HEK293 (cell line): ENCODE data around the gene ATP13A2.
A peak's percentile ranks its signal among the peaks of the same experiment; 100 is the strongest.
"Not testable (repeated sequence)": the region's sequence is repeated elsewhere in the genome, so short reads cannot be mapped to it uniquely, and the experiment has no call there.

ENCODE experiments used
- CTCF ChIA-PET: fragments of 350-600 bp; formaldehyde crosslinking; extraction: SDS; loops from one replicate; lab custom pipeline; 2021; ENCODE audit warnings: antibody characterized with exemption; lab: Yijun Ruan, JAX
- POLR2A ChIA-PET: fragments of 300-600 bp; formaldehyde crosslinking; extraction: SDS; loops from one replicate; lab custom pipeline; 2020; ENCODE audit warnings: antibody characterized with exemption, inconsistent platforms; lab: Yijun Ruan, JAX
- H3K27ac ChIP-seq: fragments of 200-500 bp; sonication (Bioruptor generic); 2 replicates; pipeline ENCODE4 v1.5.1; 2014; ENCODE audit warnings: low read depth, low read length, control low read depth, inconsistent platforms; ENCODE audit errors: extremely low read depth
- H3K36me3 ChIP-seq, 2 experiments: fragments of 200-500 bp in 1 of 2; sonication (Bioruptor generic) in 1 of 2; 1 replicate in 1 of 2; 2 replicates in 1 of 2; pipeline ENCODE4 v1.5.1; 2014 to 2017; ENCODE audit warnings: inconsistent platforms in 2 of 2, low read length in 2 of 2; ENCODE audit not compliant: control insufficient read depth in 2 of 2, insufficient read depth in 1 of 2
- H3K4me1 ChIP-seq: fragments of 200-500 bp; sonication (Bioruptor generic); 2 replicates; pipeline ENCODE4 v1.5.1; 2014; ENCODE audit warnings: mild to moderate bottlenecking, low read length, inconsistent platforms; ENCODE audit not compliant: control insufficient read depth, insufficient read depth
- H3K4me3 ChIP-seq: 2 replicates; pipeline ENCODE4 v1.5.1; 2011; ENCODE audit warnings: low read depth, mild to moderate bottlenecking, control low read depth, low read length, moderate library complexity
- H3K9me3 ChIP-seq: fragments of 200-500 bp; sonication (Bioruptor generic); 2 replicates; pipeline ENCODE4 v1.5.1; 2014; ENCODE audit warnings: low read depth, low read length, inconsistent platforms; ENCODE audit not compliant: control insufficient read depth, insufficient read depth
- BCL11B ChIP-seq: fragments of 450-650 bp; formaldehyde crosslinking; IDR thresholded peaks from 2 replicates; pipeline ENCODE4 v1.5.1; 2016; ENCODE audit warnings: low read depth, missing biosample characterization, missing genetic modification characterization
- HOXA7 ChIP-seq: sonication (generic); formaldehyde crosslinking; IDR thresholded peaks from 2 replicates; pipeline ENCODE4 v1.8.1; 2022; ENCODE audit warnings: missing genetic modification reagents, borderline replicate concordance
- KLF16 ChIP-seq: fragments of 450-650 bp; formaldehyde crosslinking; IDR thresholded peaks from 2 replicates; pipeline ENCODE4 v1.5.1; 2017; ENCODE audit warnings: missing biosample characterization, missing genetic modification characterization
- MYNN ChIP-seq: fragments of 450-650 bp; formaldehyde crosslinking; IDR thresholded peaks from 2 replicates; pipeline ENCODE4 v1.5.1; 2016; ENCODE audit warnings: missing biosample characterization, missing genetic modification characterization, borderline replicate concordance
- SALL2 ChIP-seq: fragments of 450-650 bp; formaldehyde crosslinking; IDR thresholded peaks from 2 replicates; pipeline ENCODE4 v1.5.0; 2017; ENCODE audit warnings: missing biosample characterization, mild to moderate bottlenecking, missing genetic modification characterization, borderline replicate concordance
- TRIM28 ChIP-seq: IDR thresholded peaks from 2 replicates; pipeline ENCODE4 v1.6.1; 2011; ENCODE audit warnings: low read length, control low read depth, borderline replicate concordance
- ZBTB1 ChIP-seq: fragments of 450-650 bp; formaldehyde crosslinking; IDR thresholded peaks from 2 replicates; pipeline ENCODE4 v1.5.1; 2016; ENCODE audit warnings: missing biosample characterization, missing genetic modification characterization
- ZNF146 ChIP-seq: fragments of 450-650 bp; formaldehyde crosslinking; IDR thresholded peaks from 2 replicates; pipeline ENCODE4 v1.5.1; 2016; ENCODE audit warnings: missing biosample characterization, missing genetic modification characterization
- ZNF174 ChIP-seq: fragments of 450-650 bp; formaldehyde crosslinking; IDR thresholded peaks from 2 replicates; pipeline ENCODE4 v1.5.0; 2017; ENCODE audit warnings: missing biosample characterization, mild to moderate bottlenecking, missing genetic modification characterization
- ZNF202 ChIP-seq: fragments of 450-650 bp; formaldehyde crosslinking; IDR thresholded peaks from 2 replicates; pipeline ENCODE4 v1.5.1; 2016; ENCODE audit warnings: missing biosample characterization, missing genetic modification characterization, borderline replicate concordance
- ZNF426 ChIP-seq: fragments of 450-650 bp; formaldehyde crosslinking; IDR thresholded peaks from 2 replicates; pipeline ENCODE4 v1.5.1; 2017; ENCODE audit warnings: missing biosample characterization, missing genetic modification characterization, mild to moderate bottlenecking, inconsistent platforms, moderate library complexity
- ZNF571 ChIP-seq: fragments of 450-650 bp; formaldehyde crosslinking; IDR thresholded peaks from 2 replicates; pipeline ENCODE4 v1.5.0; 2017; ENCODE audit warnings: missing biosample characterization, missing genetic modification characterization
- ZNF600 ChIP-seq: fragments of 450-650 bp; formaldehyde crosslinking; IDR thresholded peaks from 2 replicates; pipeline ENCODE4 v1.5.1; 2016; ENCODE audit warnings: missing biosample characterization, missing genetic modification characterization
- ZNF664 ChIP-seq: fragments of 450-650 bp; formaldehyde crosslinking; IDR thresholded peaks from 2 replicates; pipeline ENCODE4 v1.5.1; 2016; ENCODE audit warnings: missing biosample characterization, missing genetic modification characterization
- ZSCAN23 ChIP-seq: fragments of 450-650 bp; formaldehyde crosslinking; IDR thresholded peaks from 2 replicates; pipeline ENCODE4 v1.5.1; 2016; ENCODE audit warnings: missing biosample characterization, missing genetic modification characterization
- TF ChIP-seq, protein P1 (sequence below): fragments of 450-650 bp; formaldehyde crosslinking; IDR thresholded peaks from 2 replicates; pipeline ENCODE4 v1.5.1; 2016; ENCODE audit warnings: missing biosample characterization, missing genetic modification characterization

The ATP13A2 gene

DNA sequence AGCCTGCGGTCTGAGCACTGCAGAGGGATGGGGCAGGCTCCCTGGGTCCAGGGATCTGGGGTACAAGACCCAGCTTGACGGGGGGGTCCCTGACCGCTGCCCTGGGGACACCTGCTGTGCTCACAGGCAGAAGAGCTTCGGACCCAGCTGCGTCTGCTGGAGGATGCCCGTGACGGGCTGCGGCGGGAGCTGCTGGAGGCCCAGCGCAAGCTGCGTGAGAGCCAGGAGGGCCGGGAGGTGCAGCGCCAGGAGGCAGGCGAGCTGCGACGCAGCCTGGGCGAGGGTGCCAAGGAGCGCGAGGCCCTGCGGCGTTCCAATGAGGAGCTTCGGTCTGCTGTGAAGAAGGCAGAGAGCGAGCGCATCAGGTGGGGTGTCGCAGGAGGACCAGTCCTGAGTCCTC, 56.5 kb downstream of the ATP13A2 start:
- H3K27ac ChIP-seq = no peak overlapping the region
- TF ChIP-seq ZNF202 (tag by site-specific recombination) = no peak
- no peak for TF ChIP-seq SALL2 (tag by site-specific recombination)
- TF ChIP-seq ZNF146 = no peak
- TF ChIP-seq ZBTB1 (tag by site-specific recombination) = no peak
- TF ChIP-seq ZNF426 (tag by site-specific recombination) = no peak
- TF ChIP-seq BCL11B (tag by site-specific recombination) = no peak
- TF ChIP-seq TRIM28 = no peak
- TF ChIP-seq ZNF174 (tag by site-specific recombination) = no peak
- TF ChIP-seq HOXA7 (CRISPR knock-in tag) = no peak
- no peak for TF ChIP-seq ZNF571 (tag by site-specific recombination)
- no peak for TF ChIP-seq ZNF600 (tag by site-specific recombination)
- no peak for TF ChIP-seq ZSCAN23
- no peak for TF ChIP-seq KLF16
- no peak for TF ChIP-seq MYNN (tag by site-specific recombination)
- TF ChIP-seq ZNF664 (tag by site-specific recombination) = no peak
- H3K4me1 ChIP-seq = peaks cover under 1% of the 10 kb centered on the region; the same call in 1 of the 2 replicates
- H3K36me3 ChIP-seq = peaks cover 0 to 31% of the 10 kb centered on the region in 2 experiments; a peak in 1 of 3 replicates
- no peak overlapping the region for H3K4me3 ChIP-seq
- no peaks in the 10 kb centered on the region for H3K9me3 ChIP-seq
- ChIA-PET POLR2A (no interaction called here), CTCF (interaction anchor here (1.2 kb wide), 1 partner anchor 88 kb away, joined by 3 read pairs; no protein-coding TSS in a partner anchor)

DNA sequence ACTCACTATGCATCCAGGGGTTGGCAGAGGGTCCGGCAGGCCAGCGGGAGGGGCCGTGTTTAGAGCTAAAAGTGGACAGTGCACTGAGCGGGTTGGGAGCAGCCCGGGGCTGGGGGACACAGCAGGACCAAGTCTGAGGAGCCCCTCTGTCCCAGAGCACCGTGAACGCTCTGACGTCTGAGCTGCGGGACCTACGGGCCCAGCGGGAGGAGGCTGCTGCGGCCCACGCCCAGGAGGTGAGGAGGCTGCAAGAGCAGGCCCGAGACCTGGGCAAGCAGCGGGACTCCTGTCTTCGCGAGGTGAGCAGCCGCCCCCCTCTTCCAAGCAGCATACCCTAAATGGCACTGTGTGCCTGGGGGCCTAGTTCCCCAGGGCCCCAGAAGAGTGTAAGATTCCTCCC, 57.1 kb downstream of the ATP13A2 start:
- Histone ChIP-seq H3K36me3 (peaks cover 0 to 31% of the 10 kb centered on the region in 2 experiments; a peak in 1 of 3 replicates), H3K27ac (no peak overlapping the region), H3K4me3 (no peak overlapping the region), H3K9me3 (no peaks in the 10 kb centered on the region), H3K4me1 (no peaks in the 10 kb centered on the region)
- TF ChIP-seq, protein P1, sequence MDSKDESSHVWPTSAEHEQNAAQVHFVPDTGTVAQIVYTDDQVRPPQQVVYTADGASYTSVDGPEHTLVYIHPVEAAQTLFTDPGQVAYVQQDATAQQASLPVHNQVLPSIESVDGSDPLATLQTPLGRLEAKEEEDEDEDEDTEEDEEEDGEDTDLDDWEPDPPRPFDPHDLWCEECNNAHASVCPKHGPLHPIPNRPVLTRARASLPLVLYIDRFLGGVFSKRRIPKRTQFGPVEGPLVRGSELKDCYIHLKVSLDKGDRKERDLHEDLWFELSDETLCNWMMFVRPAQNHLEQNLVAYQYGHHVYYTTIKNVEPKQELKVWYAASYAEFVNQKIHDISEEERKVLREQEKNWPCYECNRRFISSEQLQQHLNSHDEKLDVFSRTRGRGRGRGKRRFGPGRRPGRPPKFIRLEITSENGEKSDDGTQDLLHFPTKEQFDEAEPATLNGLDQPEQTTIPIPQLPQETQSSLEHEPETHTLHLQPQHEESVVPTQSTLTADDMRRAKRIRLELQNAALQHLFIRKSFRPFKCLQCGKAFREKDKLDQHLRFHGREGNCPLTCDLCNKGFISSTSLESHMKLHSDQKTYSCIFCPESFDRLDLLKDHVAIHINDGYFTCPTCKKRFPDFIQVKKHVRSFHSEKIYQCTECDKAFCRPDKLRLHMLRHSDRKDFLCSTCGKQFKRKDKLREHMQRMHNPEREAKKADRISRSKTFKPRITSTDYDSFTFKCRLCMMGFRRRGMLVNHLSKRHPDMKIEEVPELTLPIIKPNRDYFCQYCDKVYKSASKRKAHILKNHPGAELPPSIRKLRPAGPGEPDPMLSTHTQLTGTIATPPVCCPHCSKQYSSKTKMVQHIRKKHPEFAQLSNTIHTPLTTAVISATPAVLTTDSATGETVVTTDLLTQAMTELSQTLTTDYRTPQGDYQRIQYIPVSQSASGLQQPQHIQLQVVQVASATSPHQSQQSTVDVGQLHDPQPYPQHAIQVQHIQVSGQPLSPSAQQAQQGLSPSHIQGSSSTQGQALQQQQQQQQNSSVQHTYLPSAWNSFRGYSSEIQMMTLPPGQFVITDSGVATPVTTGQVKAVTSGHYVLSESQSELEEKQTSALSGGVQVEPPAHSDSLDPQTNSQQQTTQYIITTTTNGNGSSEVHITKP (tag by site-specific recombination) = 0 out of 2 replicates have a peak, but pooled peaks have one; percentile 21
- no peak for TF ChIP-seq HOXA7 (CRISPR knock-in tag)
- CTCF ChIA-PET = no interaction called here
- POLR2A ChIA-PET = no interaction called here

DNA sequence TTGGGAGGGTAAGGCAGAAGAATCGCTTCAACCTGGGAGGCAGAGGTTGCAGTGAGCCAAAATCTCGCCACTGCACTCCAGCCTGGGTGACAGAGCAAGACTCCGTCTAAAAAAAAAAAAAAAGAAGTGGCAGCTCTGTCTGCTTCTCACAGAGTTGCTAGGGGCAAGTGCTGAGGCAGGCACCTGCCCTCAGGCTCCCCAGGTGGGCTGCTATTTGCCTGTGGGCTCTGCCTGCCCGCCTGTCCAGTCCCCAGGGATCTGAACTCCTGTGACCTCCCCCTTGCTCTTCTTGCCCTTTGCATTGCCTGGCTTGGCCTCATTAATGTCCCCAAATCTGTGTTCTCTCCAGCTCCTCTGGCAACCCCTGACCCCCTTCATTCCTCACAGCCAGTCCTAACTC, 59.4 kb downstream of the ATP13A2 start:
- not testable (repeated sequence) for H3K27ac ChIP-seq, H3K4me3 ChIP-seq, H3K4me1 ChIP-seq, H3K9me3 ChIP-seq
- peaks cover 0 to 29% of the 10 kb centered on the region in 2 experiments; a peak in 1 of 3 replicates for H3K36me3 ChIP-seq
- ChIA-PET POLR2A (interaction anchor here (0.6 to 1.4 kb wide), 4 partner anchors 8 to 38 kb away, joined by 3 to 5 read pairs (median 3); no protein-coding TSS in a partner anchor), CTCF (interaction anchor here (0.6 to 5.4 kb wide), 28 partner anchors 9 to 348 kb away, joined by 3 to 71 read pairs (median 4); partner anchors contain the start of genes MFAP2 and SDHB)
